Endothelial cell of umbilical vein (primary cell): ENCODE data around the gene MKLN1.

ENCODE experiments used
- CTCF ChIP-seq, 2 donors: IDR thresholded peaks; 1 replicate in 1 of 2; 2 replicates in 1 of 2; pipeline ENCODE4 v1.5.1; 2011; ENCODE audit warnings: low read length in 2 of 2, mild to moderate bottlenecking in 2 of 2, moderate library complexity in 2 of 2, control low read depth in 1 of 2, inconsistent platforms in 1 of 2, low read depth in 1 of 2; ENCODE audit not compliant: insufficient read depth in 1 of 2; ENCODE audit errors: extremely low read depth in 1 of 2
- MYC ChIP-seq: IDR thresholded peaks from one replicate; pipeline ENCODE4 v1.6.1; 2011; ENCODE audit warnings: mild to moderate bottlenecking, low read depth, low read length
- POLR2A ChIP-seq: IDR thresholded peaks from 2 replicates; pipeline ENCODE4 v1.6.1; 2012; ENCODE audit warnings: low read depth, mild to moderate bottlenecking, control low read depth, low read length
- POLR2AphosphoS5 ChIP-seq: IDR thresholded peaks from 2 replicates; pipeline ENCODE4 v1.6.1; 2012; ENCODE audit warnings: low read depth, mild to moderate bottlenecking, control low read depth, low read length, moderate library complexity; ENCODE audit not compliant: insufficient read depth

- TF ChIP-seq MYC = no peak
- no peak for TF ChIP-seq CTCF (IDR thresholded peaks at IDR 0.05; ENCODE audit: extremely low read depth in 1 of 2, insufficient read depth in 1 of 2, low read depth in 1 of 2, low read length in 2 of 2)
- no peak for TF ChIP-seq POLR2A
- peak; percentile 23 for TF ChIP-seq POLR2AphosphoS5
Measured at GRCh38 chr7:131498237-131498885, 170.7 kb downstream of the MKLN1 start.
